SU-DHL-6 (cell line): ENCODE data around the gene ZNF888.

Source experiments
- CTCF ChIP-seq: fragments of 200-600 bp; sonication (generic); IDR thresholded peaks from one replicate; pipeline ENCODE4 v1.5.1; 2017; ENCODE audit warnings: antibody characterized with exemption, mild to moderate bottlenecking, low read length, moderate library complexity; ENCODE audit not compliant: insufficient read depth, poor library complexity, severe bottlenecking
- EZH2phosphoT487 ChIP-seq: fragments of 200-600 bp; sonication (generic), shearing (Covaris generic); conservative IDR thresholded peaks from 2 replicates; pipeline ENCODE4 v1.6.1; 2018; ENCODE audit warnings: mild to moderate bottlenecking, antibody characterized with exemption, low read length, moderate library complexity, mixed read lengths

GRCh38 chr19:52922841-52923777, at the start of gene ZNF888:
- no peak for TF ChIP-seq CTCF
- no peak for TF ChIP-seq EZH2phosphoT487
